Measurements from ENCODE around the gene TERC.

TERC gene

DNA sequence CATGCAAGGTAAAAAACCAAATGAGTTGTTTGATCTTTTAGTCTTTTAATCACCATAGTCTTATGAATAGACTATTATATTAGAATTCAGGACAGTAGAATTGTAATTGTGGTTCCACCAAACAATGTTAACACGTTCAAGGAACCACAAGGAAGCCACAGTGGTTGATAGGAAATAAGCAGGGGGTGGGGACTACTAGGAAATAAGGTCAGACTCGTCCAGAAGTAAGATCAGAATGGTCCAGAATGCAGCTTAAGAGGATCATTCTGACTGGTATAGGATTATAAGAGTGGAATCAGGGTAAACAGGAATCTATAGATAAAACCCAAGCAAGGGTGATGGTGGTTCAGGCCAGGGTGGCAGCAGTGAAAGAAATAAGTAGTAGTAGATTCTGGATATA is 15.9 kb upstream of the TERC start:
- Mint-ChIP-seq H3K27me3 (no peaks in the 10 kb centered on the region), H3K9me3 (no peaks in the 10 kb centered on the region), H3K4me1 (ENCODE audit: low read depth) (peaks cover 59% of the 10 kb centered on the region), H3K36me3 (ENCODE audit: low read depth) (peaks cover 91% of the 10 kb centered on the region), H3K27ac (peak overlapping the region; percentile 45), H3K4me3 (no peak overlapping the region)
- no peak for DNase-seq

DNA sequence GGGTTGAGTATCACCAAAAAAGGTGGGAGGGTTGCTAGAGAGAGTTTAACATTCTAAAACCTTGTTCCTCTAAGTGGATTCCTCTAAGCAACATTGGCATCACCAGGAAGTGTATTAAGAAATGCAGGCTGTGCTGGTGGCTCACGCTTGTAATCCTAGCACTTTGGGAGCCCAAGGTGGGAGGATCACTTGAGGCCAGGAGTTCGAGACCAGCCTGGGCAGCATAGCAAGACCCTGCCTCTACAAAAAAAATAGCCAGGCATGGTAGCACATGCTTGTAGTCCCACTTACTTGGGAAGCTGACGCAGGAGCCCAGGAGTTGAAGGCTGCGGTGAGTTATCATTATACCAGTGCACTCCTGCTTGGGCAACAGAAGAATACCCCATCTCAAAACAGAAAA is 13.0 kb upstream of the TERC start:
- Mint-ChIP-seq H3K27ac (no peak overlapping the region), H3K9me3 (no peaks in the 10 kb centered on the region), H3K4me1 (ENCODE audit: low read depth) (peaks cover 73% of the 10 kb centered on the region), H3K27me3 (no peaks in the 10 kb centered on the region), H3K36me3 (ENCODE audit: low read depth) (peaks cover 99% of the 10 kb centered on the region), H3K4me3 (no peak overlapping the region)
- no peak for DNase-seq

DNA sequence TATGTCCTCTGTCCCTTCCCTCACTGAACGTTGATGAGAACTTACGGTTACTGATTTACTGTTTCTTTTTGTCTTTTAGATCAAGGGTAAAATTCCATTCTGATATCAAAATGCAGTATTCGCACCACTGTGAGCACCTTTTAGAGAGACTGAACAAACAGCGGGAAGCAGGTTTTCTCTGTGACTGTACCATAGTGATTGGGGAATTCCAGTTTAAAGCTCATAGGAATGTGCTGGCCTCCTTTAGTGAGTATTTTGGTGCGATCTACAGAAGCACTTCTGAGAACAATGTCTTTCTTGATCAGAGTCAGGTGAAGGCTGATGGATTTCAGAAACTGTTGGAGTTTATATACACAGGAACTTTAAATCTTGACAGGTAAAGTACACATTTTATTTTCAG is 9.3 kb upstream of the TERC start:
- H3K4me1 Mint-ChIP-seq (ENCODE audit: low read depth), result peaks cover 54% of the 10 kb centered on the region
- peak overlapping the region; percentile 96 for H3K4me3 Mint-ChIP-seq
- peaks cover 76% of the 10 kb centered on the region for H3K36me3 Mint-ChIP-seq (ENCODE audit: low read depth)
- H3K9me3 Mint-ChIP-seq, result no peaks in the 10 kb centered on the region
- H3K27me3 Mint-ChIP-seq, result no peaks in the 10 kb centered on the region
- DNase-seq, result no peak
- H3K27ac Mint-ChIP-seq, result peak overlapping the region; percentile 99

GRCh38 chr3:169772897-169773816 is 8.3 kb upstream of the TERC start, which contains the start of gene MYNN:
MYNN (plus strand) TSS chr3:169773396; CDS start chr3:169774296, 900 bp downstream.
- Mint-ChIP-seq H3K4me1 (ENCODE audit: low read depth) (peaks cover 46% of the 10 kb centered on the region), H3K27ac (peak within 1 kb of the TSS; percentile 99), H3K27me3 (no peaks in the 10 kb centered on the region), H3K4me3 (peak within 1 kb of the TSS; percentile 96), H3K9me3 (no peaks in the 10 kb centered on the region), H3K36me3 (ENCODE audit: low read depth) (peaks cover 66% of the 10 kb centered on the region)
- peak; percentile 96 for DNase-seq

GRCh38 chr3:169772305-169772896 is 7.5 kb upstream of the TERC start:
- Mint-ChIP-seq H3K9me3 (no peaks in the 10 kb centered on the region), H3K4me3 (peak overlapping the region; percentile 96), H3K36me3 (ENCODE audit: low read depth) (peaks cover 58% of the 10 kb centered on the region), H3K27me3 (no peaks in the 10 kb centered on the region), H3K4me1 (ENCODE audit: low read depth) (peaks cover 42% of the 10 kb centered on the region), H3K27ac (peak overlapping the region; percentile 99)
- DNase-seq, result no peak

DNA sequence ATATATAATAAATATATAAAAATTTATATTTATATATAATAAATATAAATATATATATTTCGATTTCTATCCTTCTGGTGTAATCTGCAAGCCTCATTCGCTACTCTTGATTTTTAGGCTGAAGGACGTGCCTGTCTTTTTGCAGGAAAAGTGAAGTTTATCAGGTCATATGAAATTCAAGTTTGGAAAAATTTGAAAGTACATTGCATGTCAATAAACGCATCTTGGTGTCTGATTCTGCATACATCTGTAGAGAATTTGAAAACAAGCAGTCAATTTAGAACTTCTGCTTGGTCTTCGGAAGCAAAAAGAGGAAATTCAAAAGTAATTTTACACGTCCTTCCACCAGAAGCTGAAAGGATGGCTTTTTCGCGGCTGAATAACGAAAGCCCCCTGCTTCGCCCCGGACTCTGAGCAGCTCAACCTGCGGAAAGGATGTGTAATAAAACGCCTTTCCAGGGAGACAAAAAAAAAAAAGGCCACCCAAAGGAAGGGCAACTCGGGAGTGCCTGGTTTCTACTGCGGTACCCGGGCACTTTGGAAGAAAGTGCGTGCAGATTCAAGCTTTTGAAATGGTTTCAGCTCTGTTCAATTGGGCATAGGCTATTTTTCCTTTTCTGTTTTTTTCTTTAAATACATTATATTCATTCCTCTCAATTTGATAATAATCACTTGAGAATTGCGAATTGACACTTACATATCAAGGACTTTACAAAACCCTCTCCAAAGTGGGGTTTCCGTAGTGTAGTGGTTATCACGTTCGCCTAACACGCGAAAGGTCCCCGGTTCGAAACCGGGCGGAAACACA is 6.8 kb upstream of the TERC start:
- peak; percentile 72 for DNase-seq
- H3K9me3 Mint-ChIP-seq, result no peaks in the 10 kb centered on the region
- peak overlapping the region; percentile 96 for H3K4me3 Mint-ChIP-seq
- peak overlapping the region; percentile 99 for H3K27ac Mint-ChIP-seq
- H3K4me1 Mint-ChIP-seq (ENCODE audit: low read depth), result peaks cover 35% of the 10 kb centered on the region
- H3K27me3 Mint-ChIP-seq, result no peaks in the 10 kb centered on the region
- H3K36me3 Mint-ChIP-seq (ENCODE audit: low read depth), result peaks cover 51% of the 10 kb centered on the region

DNA sequence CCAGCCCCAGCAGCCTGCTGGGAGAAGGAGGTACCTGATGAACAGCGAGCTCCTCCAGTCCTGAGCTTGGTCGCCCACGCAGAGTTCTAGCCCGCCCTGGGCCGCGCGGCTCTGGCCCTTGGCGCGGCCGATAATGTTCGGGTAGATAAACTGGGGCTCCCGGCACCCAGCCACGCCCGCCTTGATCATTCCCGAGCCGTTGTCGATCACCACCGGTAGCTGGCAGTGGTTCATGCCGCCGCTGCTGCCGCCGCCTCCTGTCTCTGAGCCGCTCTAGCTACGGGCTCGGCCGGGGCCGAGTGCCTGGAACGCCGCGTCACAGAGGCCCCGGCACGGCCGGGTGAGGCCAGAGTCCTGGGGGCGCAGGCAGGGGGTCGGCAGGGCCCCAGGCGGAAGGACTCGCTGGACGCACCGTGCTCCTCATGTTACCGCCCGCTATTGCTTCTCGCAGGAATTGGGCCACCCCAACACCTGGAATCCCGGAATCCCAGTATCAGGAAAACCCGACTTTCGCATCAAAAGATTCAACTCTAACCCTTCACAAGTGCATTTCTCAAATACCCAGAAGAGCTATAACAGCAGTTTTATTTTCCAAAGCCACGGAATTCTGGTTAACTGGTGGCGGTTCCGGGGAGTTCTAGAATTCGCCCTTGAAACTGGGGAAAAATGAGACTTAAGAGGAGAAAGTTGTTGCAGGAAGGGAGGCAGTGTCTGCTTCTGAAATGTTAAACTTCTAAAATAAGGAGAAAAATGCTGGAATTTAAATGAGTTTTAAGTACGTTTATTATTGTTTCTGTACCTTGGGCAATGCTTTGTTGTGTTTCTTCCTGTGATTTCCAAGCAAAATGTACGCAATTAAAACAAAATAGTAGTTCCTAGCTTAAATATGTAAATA is 4.7 kb upstream of the TERC start, which contains the start of gene ACTRT3:
Gene ACTRT3, minus strand, starts transcription at position 275 of the 895 bp plus-strand sequence. Its CDS starts 41 bp downstream, at position 234.
- H3K9me3 Mint-ChIP-seq, result peaks cover 2% of the 10 kb centered on the region
- H3K4me3 Mint-ChIP-seq, result peak within 1 kb of the TSS; percentile 84
- H3K4me1 Mint-ChIP-seq (ENCODE audit: low read depth), result peaks cover 28% of the 10 kb centered on the region
- peak; percentile 81 for DNase-seq
- H3K36me3 Mint-ChIP-seq (ENCODE audit: low read depth), result peaks cover 33% of the 10 kb centered on the region
- no peaks in the 10 kb centered on the region for H3K27me3 Mint-ChIP-seq
- peak within 1 kb of the TSS; percentile 81 for H3K27ac Mint-ChIP-seq

DNA sequence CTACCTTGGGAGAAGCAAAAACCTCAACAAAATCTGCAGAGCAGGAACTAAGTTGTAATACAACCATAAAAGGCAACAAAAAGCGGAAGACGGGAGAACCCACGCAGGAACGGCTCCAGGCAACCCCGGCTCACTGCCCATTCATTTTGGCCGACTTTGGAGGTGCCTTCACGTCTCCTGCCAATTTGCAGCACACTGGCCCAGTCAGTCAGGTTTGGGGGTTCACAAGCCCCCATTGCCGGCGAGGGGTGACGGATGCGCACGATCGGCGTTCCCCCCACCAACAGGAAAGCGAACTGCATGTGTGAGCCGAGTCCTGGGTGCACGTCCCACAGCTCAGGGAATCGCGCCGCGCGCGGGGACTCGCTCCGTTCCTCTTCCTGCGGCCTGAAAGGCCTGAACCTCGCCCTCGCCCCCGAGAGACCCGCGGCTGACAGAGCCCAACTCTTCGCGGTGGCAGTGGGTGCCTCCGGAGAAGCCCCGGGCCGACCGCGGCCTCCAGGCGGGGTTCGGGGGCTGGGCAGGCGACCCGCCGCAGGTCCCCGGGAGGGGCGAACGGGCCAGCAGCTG is 463 bp downstream of the TERC start:
- Mint-ChIP-seq H3K4me3 (peak overlapping the region; percentile 95), H3K27ac (peak overlapping the region; percentile 99), H3K36me3 (ENCODE audit: low read depth) (peaks cover 6% of the 10 kb centered on the region), H3K27me3 (no peaks in the 10 kb centered on the region), H3K4me1 (ENCODE audit: low read depth) (peaks cover 39% of the 10 kb centered on the region), H3K9me3 (peaks cover 2% of the 10 kb centered on the region)
- peak; percentile 84 for DNase-seq

GRCh38 chr3:169760479-169760878 is 4.4 kb downstream of the TERC start:
- Mint-ChIP-seq H3K27me3 (no peaks in the 10 kb centered on the region), H3K4me1 (ENCODE audit: low read depth) (peaks cover 51% of the 10 kb centered on the region), H3K27ac (no peak overlapping the region), H3K4me3 (no peak overlapping the region), H3K9me3 (peaks cover 2% of the 10 kb centered on the region), H3K36me3 (ENCODE audit: low read depth) (peaks cover 6% of the 10 kb centered on the region)
- DNase-seq, result no peak

- peaks cover 2% of the 10 kb centered on the region for H3K36me3 Mint-ChIP-seq (ENCODE audit: low read depth)
- H3K27ac Mint-ChIP-seq, result peak overlapping the region; percentile 89
- no peaks in the 10 kb centered on the region for H3K27me3 Mint-ChIP-seq
- peaks cover 2% of the 10 kb centered on the region for H3K9me3 Mint-ChIP-seq
- no peak overlapping the region for H3K4me3 Mint-ChIP-seq
- H3K4me1 Mint-ChIP-seq (ENCODE audit: low read depth), result peaks cover 44% of the 10 kb centered on the region
- DNase-seq, result no peak
Measured at GRCh38 chr3:169759256-169759655, 5.6 kb downstream of the TERC start.

DNA sequence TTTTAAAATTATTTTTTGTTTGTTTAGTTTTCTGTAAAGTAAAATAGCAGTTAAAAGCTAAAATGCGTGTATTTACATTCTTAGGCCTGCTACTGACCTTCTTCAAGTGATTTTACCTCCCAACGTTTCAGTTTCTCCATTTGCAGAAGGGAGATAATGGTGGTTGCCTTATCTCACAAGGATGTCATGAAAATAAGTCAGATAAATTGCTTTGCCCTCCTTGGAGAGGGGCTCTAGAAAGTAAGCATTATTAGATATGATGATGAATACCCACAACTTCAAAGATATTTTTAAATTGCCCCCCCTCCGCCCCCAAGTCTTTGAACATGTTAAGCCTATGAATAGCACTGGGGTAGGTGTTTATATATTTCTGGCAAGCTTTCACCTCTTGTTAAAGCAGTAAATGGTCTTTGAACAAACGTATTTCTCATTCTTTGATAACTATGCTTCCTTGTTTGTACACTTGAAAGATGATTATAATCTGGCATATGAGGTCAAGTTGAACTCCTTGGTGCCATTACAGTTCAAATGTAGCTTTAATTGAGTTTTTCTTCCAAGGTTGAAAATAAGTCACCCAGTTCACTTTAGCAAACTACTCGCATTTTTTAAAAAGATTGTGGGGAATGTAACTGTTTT is 6.4 kb downstream of the TERC start:
- H3K4me3 Mint-ChIP-seq, result no peak overlapping the region
- H3K27ac Mint-ChIP-seq, result peak overlapping the region; percentile 52
- DNase-seq, result no peak
- H3K4me1 Mint-ChIP-seq (ENCODE audit: low read depth), result peaks cover 36% of the 10 kb centered on the region
- H3K27me3 Mint-ChIP-seq, result no peaks in the 10 kb centered on the region
- H3K36me3 Mint-ChIP-seq (ENCODE audit: low read depth), result no peaks in the 10 kb centered on the region
- H3K9me3 Mint-ChIP-seq, result peaks cover 2% of the 10 kb centered on the region

DNA sequence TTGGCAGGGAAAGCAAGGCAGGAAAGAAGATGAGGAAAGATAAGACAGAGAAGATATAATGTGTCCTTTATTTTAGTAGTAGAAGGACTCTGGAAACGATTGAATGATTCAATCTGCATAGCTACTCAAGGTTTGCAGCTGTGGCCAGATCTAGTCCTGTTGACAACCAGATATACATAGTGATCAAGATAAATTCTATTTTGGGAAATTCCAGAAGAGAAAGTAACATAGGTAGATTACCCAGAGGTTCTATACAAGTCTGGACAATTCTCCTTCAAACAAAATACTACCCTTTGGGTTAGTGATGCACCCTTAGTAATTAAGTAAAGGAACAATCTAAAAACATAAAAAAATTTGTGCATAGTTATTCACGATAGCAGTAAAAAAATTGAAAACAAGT is 9.4 kb downstream of the TERC start:
- no peak overlapping the region for H3K4me3 Mint-ChIP-seq
- no peak overlapping the region for H3K27ac Mint-ChIP-seq
- H3K27me3 Mint-ChIP-seq, result peaks cover 11% of the 10 kb centered on the region
- peaks cover 27% of the 10 kb centered on the region for H3K4me1 Mint-ChIP-seq (ENCODE audit: low read depth)
- no peaks in the 10 kb centered on the region for H3K36me3 Mint-ChIP-seq (ENCODE audit: low read depth)
- no peak for DNase-seq
- peaks cover 2% of the 10 kb centered on the region for H3K9me3 Mint-ChIP-seq

- Mint-ChIP-seq H3K36me3 (ENCODE audit: low read depth) (no peaks in the 10 kb centered on the region), H3K27me3 (peaks cover 15% of the 10 kb centered on the region), H3K27ac (no peak overlapping the region), H3K4me1 (ENCODE audit: low read depth) (peaks cover 21% of the 10 kb centered on the region), H3K9me3 (peaks cover 2% of the 10 kb centered on the region), H3K4me3 (no peak overlapping the region)
- DNase-seq, result no peak
Measured at GRCh38 chr3:169754711-169755110, 10.1 kb downstream of the TERC start.
